HEK293T (cell line): ENCODE results near the gene RAP1GAP.
"Not testable (repeated sequence)": the region's sequence is repeated elsewhere in the genome, so short reads cannot be mapped to it uniquely, and the experiment has no call there.

Source experiments
- CTBP1 ChIP-seq: fragments of 450-650 bp; IDR thresholded peaks from 2 replicates; pipeline ENCODE4 v1.6.1; 2016; ENCODE audit warnings: borderline replicate concordance
- ELF4 ChIP-seq: fragments of 450-650 bp; IDR thresholded peaks from 2 replicates; pipeline ENCODE4 v1.6.1; 2017; ENCODE audit warnings: antibody characterized with exemption
- SUZ12 ChIP-seq: fragments of 450-650 bp; IDR thresholded peaks from 2 replicates; pipeline ENCODE4 v1.6.1; 2016; ENCODE audit warnings: mild to moderate bottlenecking

DNA sequence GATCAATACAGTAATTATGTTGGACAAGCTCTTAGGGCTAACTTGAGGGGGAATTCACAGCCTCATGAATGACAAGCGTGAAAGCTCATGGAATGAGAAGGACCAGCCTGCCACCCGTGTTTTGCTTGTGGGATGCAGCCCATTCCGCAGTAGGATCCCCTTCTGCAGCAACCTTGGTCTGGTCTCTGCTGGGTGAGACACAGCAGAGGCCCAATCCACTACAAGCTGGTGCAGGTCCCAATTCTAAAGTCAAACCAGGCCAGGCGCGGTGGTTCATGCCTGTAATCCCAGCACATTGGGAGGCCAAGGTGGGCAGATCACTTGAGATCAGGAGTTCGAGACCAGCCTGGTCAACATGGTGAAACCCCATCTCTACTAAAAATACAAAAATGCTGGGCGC, 4.7 kb upstream of the RAP1GAP start:
- TF ChIP-seq CTBP1, ELF4, SUZ12: not testable (repeated sequence)
